Neural crest cell (in vitro differentiated cells): ENCODE measurements around the gene STK36. TPM values are rescaled to one million over a fixed set of nuclear protein-coding genes. Genes with fewer than 3 reads are reported as not detected.

Experiments used
- DNase-seq: peaks from one replicate; pipeline ENCODE4 v3.0.0; 2021; ENCODE audit warnings: low read depth, mixed read lengths, low spot score
- H3K27ac Mint-ChIP-seq: one replicate; pipeline ENCODE4 v1.8.0; 2021; ENCODE audit warnings: mild to moderate bottlenecking, mixed read lengths; ENCODE audit not compliant: unreplicated experiment
- H3K27me3 Mint-ChIP-seq: 2 replicates; pipeline ENCODE4 v1.8.0; 2021; ENCODE audit warnings: low read depth, mild to moderate bottlenecking, mixed read lengths
- H3K36me3 Mint-ChIP-seq: 2 replicates; pipeline ENCODE4 v1.8.0; 2021; ENCODE audit warnings: low read depth, mild to moderate bottlenecking, mixed read lengths
- H3K4me1 Mint-ChIP-seq: 2 replicates; pipeline ENCODE4 v1.8.0; 2021; ENCODE audit warnings: mixed read lengths
- H3K4me3 Mint-ChIP-seq: one replicate; pipeline ENCODE4 v1.8.0; 2021; ENCODE audit warnings: mild to moderate bottlenecking, mixed read lengths
- H3K9me3 Mint-ChIP-seq: 2 replicates; pipeline ENCODE4 v1.8.0; 2021; ENCODE audit warnings: mixed read lengths
- CTCF ChIP-seq: fragments of 200-600 bp; sonication (generic); conservative IDR thresholded peaks from 2 replicates; pipeline ENCODE4 v1.5.0; 2021; ENCODE audit warnings: antibody characterized with exemption, mild to moderate bottlenecking
- total RNA-seq: library from RNA; stranded (reverse); gene quantifications from 2 replicates; pipeline ENCODE4 v1.2.1, GENCODE V29; 2021

STK36 gene
- total RNA-seq, 1 donor from 2014 or later, result 78.7 TPM

- H3K4me3 Mint-ChIP-seq, result peak within 1 kb of the TSS; percentile 99
- H3K27me3 Mint-ChIP-seq, result no peaks in the 10 kb centered on the region
- peak within 1 kb of the TSS; percentile 98 for H3K27ac Mint-ChIP-seq
- TF ChIP-seq CTCF, result peak; percentile 86
- peaks cover 21% of the 10 kb centered on the region for H3K4me1 Mint-ChIP-seq
- DNase-seq, result peak; percentile 97
- H3K36me3 Mint-ChIP-seq, result peaks cover 7% of the 10 kb centered on the region
- H3K9me3 Mint-ChIP-seq, result no peaks in the 10 kb centered on the region
Observed at GRCh38 chr2:218710687-218711549, 39.0 kb downstream of the STK36 start, which contains the start of gene TTLL4. Gene TTLL4 (plus strand): TSS chr2:218710835. CDS start chr2:218737677, 26,842 bp downstream.

GRCh38 chr2:218711550-218711929 is 39.7 kb downstream of the STK36 start:
- Mint-ChIP-seq H3K4me1 (peaks cover 21% of the 10 kb centered on the region), H3K27me3 (no peaks in the 10 kb centered on the region), H3K36me3 (peaks cover 8% of the 10 kb centered on the region), H3K27ac (peak overlapping the region; percentile 98), H3K9me3 (no peaks in the 10 kb centered on the region), H3K4me3 (peak overlapping the region; percentile 99)
- no peak for TF ChIP-seq CTCF
- no peak for DNase-seq

GRCh38 chr2:218713922-218714321 is 42.0 kb downstream of the STK36 start:
- peak overlapping the region; percentile 52 for H3K4me3 Mint-ChIP-seq
- no peaks in the 10 kb centered on the region for H3K27me3 Mint-ChIP-seq

GRCh38 chr2:218716070-218716469 is 44.2 kb downstream of the STK36 start:
- Mint-ChIP-seq H3K27me3 (no peaks in the 10 kb centered on the region), H3K9me3 (no peaks in the 10 kb centered on the region), H3K36me3 (peaks cover 20% of the 10 kb centered on the region), H3K4me3 (peak overlapping the region; percentile 12), H3K4me1 (peaks cover 32% of the 10 kb centered on the region), H3K27ac (no peak overlapping the region)
- DNase-seq, result no peak
- no peak for TF ChIP-seq CTCF

More at GRCh38 chr2:218713922-218714321, 42.0 kb downstream of the STK36 start:
- no peak for DNase-seq
- Mint-ChIP-seq H3K27ac (no peak overlapping the region), H3K36me3 (peaks cover 11% of the 10 kb centered on the region), H3K4me1 (peaks cover 21% of the 10 kb centered on the region), H3K9me3 (no peaks in the 10 kb centered on the region)
- no peak for TF ChIP-seq CTCF

- H3K27ac Mint-ChIP-seq, result no peak overlapping the region
Observed at GRCh38 chr2:218717262-218717661, 45.4 kb downstream of the STK36 start.

More at GRCh38 chr2:218717262-218717661, 45.4 kb downstream of the STK36 start:
- no peak overlapping the region for H3K4me3 Mint-ChIP-seq
- peaks cover 23% of the 10 kb centered on the region for H3K4me1 Mint-ChIP-seq
- DNase-seq, result no peak
- no peak for TF ChIP-seq CTCF
- no peaks in the 10 kb centered on the region for H3K27me3 Mint-ChIP-seq
- peaks cover 20% of the 10 kb centered on the region for H3K36me3 Mint-ChIP-seq
- no peaks in the 10 kb centered on the region for H3K9me3 Mint-ChIP-seq
